Activated CD8-positive, alpha-beta memory T cell treated with anti-CD3 and anti-CD28 coated beads, Interleukin-2, amount 50 U/mL, for 48 hours (primary cell): ENCODE results near the gene LRRFIP1.

Experiments
- DNase-seq: peaks from one replicate; pipeline ENCODE4 v3.0.0-alpha.2; 2020

Gene LRRFIP1

DNA sequence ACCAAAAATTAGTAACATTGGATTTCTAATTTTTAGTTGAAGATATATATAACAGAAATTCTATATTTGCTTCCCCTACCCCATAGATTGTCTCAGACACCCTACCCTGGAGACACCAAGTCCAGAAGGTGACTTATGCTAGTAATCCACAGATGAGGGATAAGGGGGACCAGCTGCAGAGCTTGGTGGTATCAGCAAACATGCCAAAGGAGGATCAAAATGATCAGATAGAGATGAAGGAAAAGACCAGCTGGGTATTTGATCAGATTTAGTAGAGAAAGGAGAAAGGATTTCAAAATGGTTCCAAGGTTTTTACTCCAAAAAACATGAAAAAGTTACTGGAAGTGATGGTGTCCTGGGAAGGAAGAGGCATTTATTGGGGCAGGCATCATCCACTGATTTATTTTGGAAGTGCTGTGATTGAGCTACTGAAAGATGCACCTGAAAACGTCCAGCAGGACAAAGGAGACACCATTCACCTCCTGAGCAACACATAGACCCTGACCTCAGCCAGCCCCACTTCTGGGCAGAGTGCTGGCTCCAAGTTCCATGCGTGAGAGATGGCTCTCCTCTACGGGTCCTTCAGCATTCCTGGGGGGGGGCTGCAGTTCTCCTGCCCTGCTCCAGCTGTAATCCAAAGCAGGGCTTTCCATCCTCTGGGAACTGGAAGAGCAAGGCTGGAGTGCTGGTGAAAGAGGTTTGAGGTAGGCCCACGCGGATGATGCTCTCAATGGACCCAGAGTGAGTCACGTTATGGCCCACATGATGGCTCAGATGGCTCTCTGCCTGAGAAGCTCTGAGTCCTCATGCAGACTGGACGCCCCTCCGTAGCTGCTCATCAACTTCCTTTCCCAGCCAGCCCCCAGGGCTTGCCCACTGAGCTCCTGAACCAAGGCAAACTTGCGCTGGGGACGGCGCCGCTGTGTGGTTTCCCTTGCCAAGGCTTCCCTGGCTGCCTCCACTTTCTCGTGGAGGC lies 3.7 kb upstream of the LRRFIP1 start:
- DNase-seq, result no peak

DNA sequence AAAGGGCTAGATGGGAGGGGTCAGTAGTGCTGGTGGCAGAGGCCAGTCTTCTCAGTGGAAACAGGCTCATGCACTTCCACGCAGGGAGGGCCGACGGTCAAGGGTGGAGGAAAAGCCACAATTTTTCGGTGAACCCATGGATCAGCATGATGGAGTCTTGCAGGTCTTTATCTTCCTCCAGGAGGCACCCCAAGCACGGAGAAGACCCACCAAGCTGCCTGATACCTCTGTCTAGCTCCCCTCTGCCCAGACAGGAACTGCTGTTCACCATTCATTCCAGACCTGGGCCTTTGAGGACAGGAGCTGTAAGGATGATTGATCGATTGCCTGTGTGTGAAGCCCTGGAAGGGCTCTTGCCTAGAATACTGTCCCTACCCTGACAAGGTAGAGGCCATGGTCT lies 2.8 kb upstream of the LRRFIP1 start:
- DNase-seq, result no peak

DNA sequence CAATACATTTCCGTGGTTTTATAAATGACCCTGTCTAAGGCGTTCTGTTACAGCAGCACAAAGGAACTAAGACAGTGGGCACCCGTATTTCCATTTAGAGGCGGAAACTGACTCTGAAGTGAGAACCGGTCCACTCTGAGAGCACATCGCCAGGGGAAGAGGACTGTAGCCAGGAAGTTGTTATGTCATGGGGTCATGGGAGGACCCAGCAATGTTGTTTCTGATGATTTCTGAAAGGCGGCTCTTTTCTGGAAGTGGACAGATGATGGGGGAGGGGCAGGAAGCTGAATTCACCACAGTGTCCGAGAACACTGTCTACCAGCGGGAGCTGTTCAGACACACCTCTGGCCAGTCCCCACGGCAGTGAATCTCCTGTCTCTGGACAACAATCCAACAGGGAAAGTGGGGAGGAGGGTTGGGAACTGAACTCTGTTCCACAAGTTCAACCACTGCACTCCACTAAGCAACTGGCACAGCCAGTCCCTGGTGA lies 2.1 kb upstream of the LRRFIP1 start:
- DNase-seq, result no peak

DNA sequence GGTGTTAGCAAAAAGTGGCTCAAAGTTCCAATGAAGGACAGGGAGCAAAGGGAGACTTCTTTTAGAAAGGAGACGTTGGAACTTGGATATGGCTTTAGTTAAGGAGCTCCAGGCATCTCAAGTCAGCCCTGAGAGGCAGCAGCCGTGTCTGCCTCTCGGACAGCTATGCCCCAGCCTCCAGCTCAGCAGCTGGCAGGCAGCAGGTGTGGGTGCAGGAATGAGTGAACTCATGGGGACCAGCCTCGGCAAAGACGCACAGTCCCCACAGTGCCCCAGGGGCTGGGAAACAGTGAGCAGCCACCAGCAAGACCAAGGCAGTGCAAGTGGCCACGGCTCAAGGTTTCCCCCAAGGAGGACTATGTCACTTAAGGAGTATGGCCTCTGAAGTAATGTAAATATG lies 1.6 kb upstream of the LRRFIP1 start:
- DNase-seq, result no peak

DNA sequence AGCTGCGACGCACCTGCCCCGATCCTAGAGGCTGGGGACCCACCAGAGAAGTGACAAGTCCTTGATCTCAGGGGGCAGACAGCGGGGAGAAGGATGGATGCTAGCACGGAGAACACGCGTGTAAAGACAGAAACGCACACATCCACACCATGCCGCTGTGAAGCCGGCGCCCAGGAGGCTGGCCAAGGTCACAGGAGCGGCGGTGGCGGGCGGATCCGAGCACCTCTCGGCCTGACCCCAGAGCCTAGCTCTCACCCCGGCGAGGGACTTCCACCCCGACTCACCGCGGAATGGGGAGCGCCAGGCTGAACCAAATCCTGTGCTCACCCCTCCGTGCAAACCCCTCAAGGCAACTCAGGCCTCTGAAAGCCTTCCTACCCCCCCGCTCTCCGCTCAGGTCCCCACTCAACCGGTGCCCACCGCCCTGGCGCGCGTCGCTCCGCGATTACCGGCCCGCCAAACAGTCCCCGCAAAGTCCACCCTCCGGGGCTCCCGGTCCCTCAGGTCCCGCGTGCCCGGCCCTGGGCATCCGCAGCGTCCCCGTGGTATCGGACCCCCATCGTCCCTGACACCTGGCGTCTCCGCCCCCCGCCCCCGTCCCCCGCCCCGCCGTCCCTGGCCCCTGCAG lies 460 bp upstream of the LRRFIP1 start:
- DNase-seq, result no peak

DNA sequence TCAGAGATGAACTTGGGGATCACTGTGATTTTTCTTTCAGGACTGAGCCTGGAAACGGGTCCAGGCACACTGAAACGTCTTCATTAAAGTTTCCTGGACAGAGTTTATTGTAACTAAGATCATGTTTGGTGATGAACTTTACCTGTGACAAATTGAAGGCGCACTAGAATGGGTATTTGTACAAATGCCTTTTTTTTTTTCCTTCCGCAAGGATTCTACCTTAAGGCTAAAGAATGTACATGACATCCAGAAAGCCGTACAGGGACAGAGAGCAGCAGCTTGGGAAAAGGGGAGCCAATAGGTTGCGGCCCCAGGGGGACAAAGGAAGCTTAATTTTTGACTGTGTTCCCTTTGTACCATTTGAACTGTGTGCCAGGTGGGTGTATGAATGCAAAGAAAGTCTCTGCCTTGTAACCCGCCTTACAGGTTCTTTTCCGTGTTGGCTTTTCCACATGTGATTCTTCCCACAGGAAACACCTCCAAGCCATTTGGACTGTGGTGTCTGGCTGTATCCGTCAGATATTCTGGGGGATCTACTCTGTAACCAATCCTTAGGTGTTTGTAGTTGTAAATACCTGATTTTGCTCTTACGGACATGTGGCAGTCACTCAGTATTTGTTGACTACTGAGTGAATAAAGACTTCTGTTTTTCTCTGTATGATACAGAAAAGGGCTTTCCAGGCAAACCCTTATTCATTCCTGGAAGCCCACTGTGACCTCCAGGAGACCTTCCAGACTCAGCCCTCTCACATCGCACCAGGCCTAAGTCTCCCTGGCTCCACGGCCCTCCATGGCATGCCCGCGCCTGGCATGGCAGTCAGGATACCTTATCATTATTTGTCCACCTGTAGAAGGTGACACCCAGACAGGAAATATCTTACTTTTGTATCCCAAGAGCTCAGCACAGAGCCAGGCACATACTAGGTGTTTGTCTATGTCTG lies 1.1 kb downstream of the LRRFIP1 start:
- DNase-seq, result no peak

DNA sequence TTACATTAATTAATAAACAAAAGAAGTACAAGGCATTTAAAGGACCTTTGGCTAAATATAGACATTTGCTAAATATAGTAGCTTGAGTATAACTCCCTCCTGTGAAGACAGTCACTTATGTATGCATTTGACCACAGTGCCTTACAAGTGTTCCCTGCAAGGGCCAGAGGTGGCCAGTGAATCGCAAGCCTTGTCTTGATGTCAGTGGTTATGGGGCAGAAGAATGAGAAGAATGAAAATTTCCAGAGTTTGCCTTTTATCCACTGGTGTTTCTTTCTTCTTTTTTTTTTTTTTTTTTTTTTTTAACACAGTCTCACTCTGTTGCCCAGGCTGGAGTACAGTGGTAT lies 1.8 kb downstream of the LRRFIP1 start:
- no peak for DNase-seq

DNA sequence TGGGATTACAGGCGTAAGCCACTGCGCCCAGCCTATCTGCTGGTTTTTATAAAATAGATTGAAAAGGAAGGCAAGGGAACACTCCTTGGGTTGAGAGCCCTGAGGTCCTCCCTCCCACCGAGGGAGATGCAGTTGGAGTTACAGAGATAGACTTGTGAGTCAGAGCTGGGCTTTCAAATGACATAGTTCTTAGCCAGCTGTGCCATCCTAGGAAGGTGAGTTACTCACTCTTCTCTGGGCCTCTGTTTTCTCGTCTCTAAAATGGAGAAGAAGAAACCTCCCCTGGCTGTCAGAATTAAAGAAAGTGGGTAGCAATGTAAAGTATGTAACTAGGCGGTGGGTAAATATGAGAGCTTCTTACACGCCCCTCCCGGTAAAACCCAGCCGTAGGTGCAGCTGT lies 2.4 kb downstream of the LRRFIP1 start:
- no peak for DNase-seq

DNA sequence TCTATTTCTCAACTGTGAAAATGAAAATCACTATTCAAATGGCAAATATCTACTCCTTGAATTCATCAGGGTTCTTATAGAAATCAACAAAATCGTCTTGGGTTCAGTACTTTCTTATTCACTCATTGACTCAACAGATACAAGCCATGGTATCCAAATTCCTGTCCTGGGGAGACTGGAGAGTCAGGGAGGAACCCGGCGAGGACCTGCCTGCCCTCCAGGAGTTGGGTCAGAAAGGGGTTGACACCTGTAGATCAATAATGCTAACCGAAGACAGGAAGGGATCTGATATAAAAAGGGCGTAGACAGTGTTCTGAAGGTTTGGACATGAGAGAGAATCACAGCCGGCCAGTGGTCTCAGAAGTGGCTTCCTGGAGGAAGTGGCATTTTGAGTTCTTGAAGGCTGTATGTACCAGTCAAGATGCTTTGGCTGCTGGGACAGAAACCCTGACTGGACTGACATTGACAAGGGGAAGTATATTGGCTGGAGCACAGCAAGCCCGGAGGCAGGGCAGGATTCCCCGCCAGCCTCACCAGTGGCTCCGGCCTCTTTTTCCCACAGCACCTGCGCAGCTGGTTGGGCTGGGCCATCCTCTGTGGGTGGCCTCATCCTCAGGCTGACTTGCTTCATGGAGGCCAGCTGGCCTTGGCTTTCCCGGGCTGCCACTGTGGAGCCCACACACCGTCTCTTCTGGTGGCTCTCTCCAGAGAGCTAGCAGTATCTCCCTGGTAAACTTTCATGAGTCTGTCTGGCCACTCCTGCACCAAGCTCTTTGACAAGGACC lies 3.0 kb downstream of the LRRFIP1 start:
- DNase-seq, result no peak

DNA sequence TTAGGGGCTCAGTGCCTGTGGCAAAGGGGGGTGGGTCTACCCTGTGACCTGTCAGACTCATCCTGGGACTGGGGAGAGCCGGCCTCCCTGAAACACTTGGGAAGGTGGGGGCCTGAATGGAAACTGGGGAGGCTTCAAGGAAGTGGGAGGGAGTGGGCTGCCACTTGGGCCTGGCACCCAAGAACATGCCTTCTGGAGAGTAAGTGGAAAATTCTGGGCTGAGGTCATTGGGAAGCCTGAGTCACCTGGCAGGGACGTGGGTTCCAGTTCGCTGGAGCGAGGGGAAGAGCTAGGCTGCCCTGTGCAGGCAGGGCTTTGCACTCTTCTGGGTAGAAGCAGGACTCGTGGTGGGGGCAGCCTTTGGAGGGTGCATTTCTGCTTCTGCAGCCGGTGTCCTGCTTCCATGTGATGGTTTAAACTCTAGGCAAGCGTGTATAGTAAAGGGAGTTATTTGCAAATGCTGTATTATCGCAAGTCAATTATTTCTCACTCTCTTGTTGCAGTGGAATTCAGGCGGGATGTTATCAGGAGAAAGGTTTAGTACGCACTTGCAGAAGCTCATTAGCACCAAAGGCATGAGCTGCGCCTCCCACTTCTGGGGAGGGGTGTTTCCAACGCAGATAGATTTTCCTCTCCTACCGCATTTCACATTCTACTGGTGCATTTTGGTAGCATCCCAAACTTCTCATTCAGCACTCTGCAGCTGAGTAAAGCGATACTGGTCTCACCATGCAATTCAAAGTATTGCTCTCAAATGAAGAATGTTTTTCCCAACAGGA lies 3.8 kb downstream of the LRRFIP1 start:
- no peak for DNase-seq

DNA sequence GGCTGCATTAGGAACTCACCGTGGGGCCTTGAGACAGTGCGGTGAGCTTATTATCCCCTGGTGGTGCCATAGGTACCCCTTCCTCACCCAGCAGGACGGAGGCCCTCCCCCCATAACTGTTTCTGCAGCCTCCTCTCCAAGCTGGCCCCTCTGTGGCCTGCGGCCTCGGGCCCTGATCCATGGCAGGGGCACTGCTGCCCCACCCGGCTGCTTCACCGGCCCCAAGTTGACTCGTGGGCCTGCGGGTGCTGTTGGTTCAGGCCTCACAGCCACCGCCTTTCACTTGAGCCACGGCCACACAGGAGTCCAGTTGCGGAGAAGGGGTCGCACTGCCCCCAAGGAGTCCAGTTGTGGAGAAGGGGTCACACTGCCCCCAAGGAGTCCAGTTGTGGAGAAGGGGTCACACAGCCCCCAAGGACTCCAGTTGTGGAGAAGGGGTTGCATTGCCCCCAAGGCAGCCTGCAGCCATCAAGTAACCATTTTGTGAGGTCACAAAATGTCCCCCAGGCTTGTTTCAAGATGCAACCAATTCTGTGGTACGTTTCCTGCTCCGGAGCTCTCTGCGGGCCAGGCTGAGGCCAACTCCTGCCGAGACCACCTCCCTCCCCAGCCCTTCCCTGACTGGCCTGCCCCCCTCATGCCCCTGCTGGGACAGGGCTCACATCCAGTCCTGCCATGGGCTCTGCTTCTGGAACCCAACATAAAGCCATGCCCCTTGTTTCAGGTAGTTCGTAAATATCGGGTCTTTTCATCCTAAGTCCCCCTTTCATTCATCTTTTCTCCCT lies 4.6 kb downstream of the LRRFIP1 start:
- DNase-seq, result no peak

DNA sequence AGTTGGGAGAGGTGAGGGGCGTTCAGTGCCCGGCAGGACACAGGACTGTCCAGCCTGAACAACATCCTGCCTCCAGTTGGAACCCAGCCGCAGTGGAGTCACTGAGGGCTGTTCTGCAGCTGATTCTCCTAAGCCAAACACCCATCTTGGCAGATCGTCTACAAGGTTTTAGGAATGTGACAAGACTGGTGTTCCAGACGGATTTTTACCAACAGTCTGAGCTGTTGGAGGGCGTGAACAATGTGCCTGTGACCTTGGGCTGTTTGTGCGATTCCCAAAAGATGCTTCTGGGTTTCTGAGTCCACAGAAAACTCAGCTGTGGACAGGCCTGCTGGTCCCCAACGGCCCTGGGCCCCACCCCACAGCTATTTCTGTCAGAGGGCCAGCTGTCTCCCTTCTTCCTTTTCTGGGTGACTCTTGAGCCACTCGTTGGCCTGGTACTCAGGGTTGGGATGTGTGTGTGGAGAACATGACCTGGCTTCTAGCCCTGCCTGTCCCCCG lies 5.7 kb downstream of the LRRFIP1 start:
- no peak for DNase-seq

DNA sequence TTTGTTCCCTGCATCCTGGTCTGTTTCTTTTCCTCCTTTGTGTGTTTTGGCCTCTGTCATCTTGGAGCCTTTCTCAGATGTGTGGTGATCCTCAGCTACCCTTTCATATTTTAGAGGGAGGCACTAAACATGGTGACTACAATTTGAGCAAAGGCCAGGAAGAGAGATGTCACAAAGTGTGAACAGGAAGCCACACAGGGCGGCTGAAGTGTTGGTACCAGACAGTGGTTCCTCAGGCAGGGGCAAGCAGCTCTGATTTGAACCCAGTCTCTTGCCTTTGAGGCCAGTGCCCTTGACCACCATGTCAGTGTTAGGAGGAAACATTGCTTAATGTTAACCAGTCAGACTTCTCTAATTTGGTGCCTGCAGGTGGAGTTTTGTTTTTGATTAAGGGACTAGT lies 9.2 kb downstream of the LRRFIP1 start:
- no peak for DNase-seq

DNA sequence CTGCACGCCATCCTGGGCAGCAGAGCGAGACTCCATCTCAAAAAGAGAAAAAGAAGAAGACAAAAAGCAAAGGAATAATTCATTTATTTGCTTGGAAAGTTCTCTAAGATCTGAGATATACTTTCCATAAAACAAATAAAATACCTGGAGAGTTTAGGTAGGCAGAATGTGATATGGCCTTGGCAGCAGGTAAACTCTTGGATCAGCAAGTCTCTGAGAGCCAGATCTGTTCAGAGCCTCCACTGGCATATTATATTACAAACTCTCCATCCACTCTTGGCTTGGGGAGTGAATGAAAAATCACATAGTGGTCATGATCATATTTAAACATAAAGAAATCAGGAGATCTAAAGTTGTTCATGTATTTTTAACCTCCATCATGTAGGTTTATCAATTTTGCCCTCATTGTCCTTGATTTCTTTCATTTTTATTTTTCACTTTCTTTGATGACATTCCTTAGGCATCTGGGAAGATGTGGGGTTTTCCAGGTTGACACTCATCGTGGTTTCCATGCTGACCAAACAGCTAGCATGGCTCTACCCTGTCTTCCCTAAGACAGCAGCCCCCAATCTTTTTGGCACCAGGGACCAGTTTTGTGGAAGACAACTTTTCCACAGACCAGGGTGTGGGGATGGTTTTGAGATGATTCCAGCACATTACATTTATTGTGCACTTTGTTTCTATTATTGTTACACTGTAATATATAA lies 10.2 kb downstream of the LRRFIP1 start:
- DNase-seq, result no peak

DNA sequence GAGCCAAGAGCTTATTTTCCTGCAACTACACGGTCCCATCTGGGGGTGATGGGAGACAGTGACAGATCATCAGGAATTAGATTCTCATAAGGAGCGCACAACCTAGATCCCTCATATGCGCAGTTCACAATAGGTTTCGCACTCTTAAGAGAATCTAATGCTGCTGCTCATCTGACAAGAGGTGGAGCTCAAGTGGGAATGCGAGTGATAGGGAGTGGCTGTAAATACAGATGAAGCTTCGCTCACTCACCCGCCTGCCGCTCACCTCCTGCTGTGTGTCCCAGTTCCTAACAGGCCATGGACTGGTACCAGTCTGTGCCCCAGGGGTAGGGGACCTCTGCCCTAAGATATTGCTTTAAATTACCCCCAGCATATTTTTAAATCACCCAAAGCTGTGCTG lies 10.8 kb downstream of the LRRFIP1 start:
- no peak for DNase-seq

DNA sequence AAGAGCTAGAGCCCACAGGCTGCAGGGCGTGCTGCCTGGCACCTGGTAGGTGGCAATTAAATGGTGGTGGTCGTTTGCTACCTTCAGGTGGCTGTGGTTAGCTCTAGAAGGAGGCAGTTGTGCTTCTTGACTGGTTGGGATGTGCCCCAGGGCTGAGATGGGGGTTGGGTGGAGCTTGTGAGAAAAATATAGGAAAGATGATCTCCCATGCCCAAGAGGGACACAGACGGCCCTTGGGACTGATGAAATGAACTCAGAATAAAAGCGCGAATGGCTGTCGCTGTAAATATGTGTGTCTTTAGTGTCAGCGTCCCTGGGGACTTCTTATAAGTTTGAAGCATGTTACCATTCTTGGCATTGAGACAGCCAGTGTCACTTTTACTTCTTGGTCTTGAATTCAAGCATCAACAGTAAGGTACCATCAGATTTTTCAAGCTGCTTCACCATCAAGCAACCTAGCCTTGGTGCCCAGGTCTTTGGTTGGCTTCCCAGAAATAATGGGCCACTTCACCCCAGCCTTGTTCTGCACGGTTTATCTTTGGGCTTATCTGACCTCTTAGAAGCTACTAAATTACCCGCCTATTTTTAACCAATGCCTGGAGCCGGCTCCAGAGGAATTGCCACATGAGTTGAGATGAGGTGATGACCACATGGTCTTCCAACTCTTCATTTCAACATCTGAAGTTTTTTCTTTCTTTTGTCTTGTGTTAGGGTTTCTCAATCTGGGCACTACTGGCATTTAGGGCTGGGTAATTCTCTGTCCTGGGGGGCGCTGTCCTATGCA lies 11.9 kb downstream of the LRRFIP1 start:
- DNase-seq, result no peak

DNA sequence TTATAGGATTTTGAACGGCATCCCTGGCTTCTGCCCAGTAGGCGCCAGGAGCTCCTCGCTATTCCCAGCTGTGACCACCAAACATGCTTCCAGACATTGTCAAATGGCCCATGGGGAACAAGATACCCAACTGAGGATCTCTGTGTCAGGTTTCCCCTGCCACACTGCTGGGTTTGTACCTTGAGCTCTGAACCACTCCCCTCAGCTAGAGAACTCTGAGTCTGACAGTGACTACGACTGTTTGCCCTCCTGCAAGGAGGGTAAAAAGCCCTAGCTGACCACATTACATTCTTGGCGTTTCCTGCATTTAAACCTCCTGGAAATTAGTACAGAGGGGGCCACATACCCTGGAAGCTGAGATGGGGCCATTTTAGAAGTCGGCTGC lies 12.4 kb downstream of the LRRFIP1 start:
- DNase-seq, result no peak

DNA sequence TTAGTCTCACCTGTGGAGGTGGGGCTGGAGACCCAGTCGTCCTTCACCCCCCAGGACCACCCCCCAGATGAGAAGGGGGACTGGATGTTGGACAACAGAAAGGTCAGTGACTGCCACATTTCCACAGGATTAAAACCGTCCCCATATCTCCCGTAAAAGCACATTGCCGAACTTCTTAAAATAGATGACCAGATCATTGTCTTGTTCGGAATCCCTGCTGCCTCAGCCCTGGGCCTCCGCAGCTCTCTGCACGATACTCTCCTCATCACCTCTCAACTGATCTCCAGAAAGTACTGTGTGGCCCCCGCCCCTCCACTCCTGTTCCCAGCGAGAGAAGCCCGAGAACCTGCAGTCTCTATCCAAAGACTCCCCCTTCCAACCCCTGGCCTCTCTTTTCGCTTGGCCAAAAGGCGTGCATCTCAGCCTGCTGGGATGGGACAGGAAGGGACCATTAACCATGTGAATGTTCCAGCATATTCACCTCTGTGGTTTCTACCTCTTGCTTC lies 13.2 kb downstream of the LRRFIP1 start:
- DNase-seq, result no peak
